H7 (cell line): Measurements from ENCODE around the gene MACF1. TPM values are rescaled to one million over a fixed set of nuclear protein-coding genes. Genes with fewer than 3 reads are reported as not detected.
A peak's percentile ranks its signal among the peaks of the same experiment; 100 is the strongest.

ENCODE experiments used
- DNase-seq: peaks from one replicate; pipeline ENCODE4 v3.0.0; 2012
- H3K27me3 ChIP-seq: 2 replicates; pipeline ENCODE4 v1.6.0; 2011; ENCODE audit warnings: mild to moderate bottlenecking, low read length; ENCODE audit not compliant: control insufficient read depth, insufficient read depth
- H3K36me3 ChIP-seq: replicated peaks from 2 replicates; pipeline ENCODE4 v1.5.1; 2011; ENCODE audit warnings: low read length; ENCODE audit not compliant: control insufficient read depth, insufficient read depth
- H3K4me3 ChIP-seq: 2 replicates; pipeline ENCODE4 v1.5.1; 2011; ENCODE audit warnings: low read depth, mild to moderate bottlenecking, control low read depth, low read length, moderate library complexity; ENCODE audit not compliant: insufficient read depth
- total RNA-seq: library from RNA; depleted of rRNA; stranded (reverse); fragments of >200 nt; shearing (Covaris generic); gene quantifications from 2 replicates; pipeline ENCODE4 v1.2.3, GENCODE V29; 2014

The MACF1 gene
- total RNA-seq, 1 experiment from 2014 or later, result 102 TPM

GRCh38 chr1:39411526-39412478, 207.3 kb downstream of the MACF1 start:
- no peaks in the 10 kb centered on the region for H3K27me3 ChIP-seq
- peaks cover 7% of the 10 kb centered on the region for H3K36me3 ChIP-seq
- no peak overlapping the region; the same call in 1 of the 2 replicates for H3K4me3 ChIP-seq
- DNase-seq, result no peak

GRCh38 chr1:39412892-39413291, 208.4 kb downstream of the MACF1 start:
- DNase-seq, result peak; percentile 30
- H3K27me3 ChIP-seq, result no peaks in the 10 kb centered on the region
- peaks cover 7% of the 10 kb centered on the region for H3K36me3 ChIP-seq
- no peak overlapping the region for H3K4me3 ChIP-seq

DNA sequence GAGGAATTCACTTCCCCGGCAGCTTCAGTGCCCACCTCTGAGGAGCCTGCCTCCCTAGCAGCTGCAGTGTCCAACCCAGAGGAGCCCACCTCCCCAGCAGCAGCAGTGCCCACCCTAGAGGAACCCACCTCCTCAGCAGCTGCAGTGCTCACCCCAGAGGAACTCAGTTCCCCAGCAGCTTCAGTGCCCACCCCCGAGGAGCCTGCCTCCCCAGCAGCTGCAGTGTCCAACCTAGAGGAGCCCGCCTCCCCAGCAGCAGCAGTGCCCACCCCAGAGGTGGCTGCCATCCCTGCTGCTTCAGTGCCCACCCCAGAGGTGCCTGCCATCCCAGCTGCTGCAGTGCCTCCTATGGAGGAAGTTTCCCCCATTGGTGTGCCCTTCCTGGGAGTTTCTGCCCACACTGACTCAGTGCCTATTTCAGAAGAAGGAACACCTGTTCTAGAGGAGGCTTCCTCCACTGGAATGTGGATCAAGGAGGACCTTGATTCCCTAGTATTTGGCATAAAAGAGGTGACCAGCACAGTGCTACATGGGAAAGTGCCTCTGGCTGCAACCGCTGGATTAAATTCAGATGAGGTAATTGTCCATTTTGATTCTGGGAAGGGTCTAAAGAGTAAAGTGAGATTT, 209.5 kb downstream of the MACF1 start:
- DNase-seq, result peak; percentile 43
- H3K36me3 ChIP-seq, result peaks cover 7% of the 10 kb centered on the region
- H3K4me3 ChIP-seq, result no peak overlapping the region
- H3K27me3 ChIP-seq, result no peaks in the 10 kb centered on the region

GRCh38 chr1:39415553-39415952, 211.1 kb downstream of the MACF1 start:
- H3K4me3 ChIP-seq, result no peak overlapping the region
- DNase-seq, result no peak
- no peaks in the 10 kb centered on the region for H3K27me3 ChIP-seq
- peaks cover 7% of the 10 kb centered on the region for H3K36me3 ChIP-seq

DNA sequence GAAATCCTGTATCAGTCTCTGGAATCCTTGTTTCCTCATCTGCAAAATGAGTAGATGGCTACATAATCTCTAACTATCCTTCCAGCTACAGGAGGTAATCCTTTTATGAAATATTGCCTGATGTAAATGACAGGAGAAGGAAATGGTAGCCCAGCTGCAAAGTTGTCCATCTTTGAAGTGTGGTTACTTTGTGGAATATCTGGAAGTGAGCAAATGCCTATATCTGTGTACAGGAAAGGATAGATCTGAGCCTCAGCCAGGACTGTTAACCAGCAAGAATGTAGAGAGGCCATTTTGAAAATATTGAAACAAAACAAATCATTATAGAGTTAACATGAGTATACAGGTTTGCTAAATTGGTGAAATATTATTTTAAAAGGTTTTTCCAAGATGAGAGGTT, 212.1 kb downstream of the MACF1 start:
- no peak overlapping the region for H3K4me3 ChIP-seq
- no peaks in the 10 kb centered on the region for H3K27me3 ChIP-seq
- H3K36me3 ChIP-seq, result peaks cover 7% of the 10 kb centered on the region
- no peak for DNase-seq

- DNase-seq, result no peak
- peaks cover 7% of the 10 kb centered on the region for H3K36me3 ChIP-seq
- no peaks in the 10 kb centered on the region for H3K27me3 ChIP-seq
- H3K4me3 ChIP-seq, result no peak overlapping the region
Measured at GRCh38 chr1:39418236-39418635, 213.7 kb downstream of the MACF1 start.

- Histone ChIP-seq H3K36me3 (peaks cover 18% of the 10 kb centered on the region), H3K4me3 (no peak overlapping the region), H3K27me3 (no peaks in the 10 kb centered on the region)
- no peak for DNase-seq
Measured at GRCh38 chr1:39420493-39420892, 216.0 kb downstream of the MACF1 start.

- H3K4me3 ChIP-seq, result no peak overlapping the region
- no peak for DNase-seq
- peaks cover 23% of the 10 kb centered on the region for H3K36me3 ChIP-seq
- no peaks in the 10 kb centered on the region for H3K27me3 ChIP-seq
Measured at GRCh38 chr1:39422614-39423013, 218.1 kb downstream of the MACF1 start.

DNA sequence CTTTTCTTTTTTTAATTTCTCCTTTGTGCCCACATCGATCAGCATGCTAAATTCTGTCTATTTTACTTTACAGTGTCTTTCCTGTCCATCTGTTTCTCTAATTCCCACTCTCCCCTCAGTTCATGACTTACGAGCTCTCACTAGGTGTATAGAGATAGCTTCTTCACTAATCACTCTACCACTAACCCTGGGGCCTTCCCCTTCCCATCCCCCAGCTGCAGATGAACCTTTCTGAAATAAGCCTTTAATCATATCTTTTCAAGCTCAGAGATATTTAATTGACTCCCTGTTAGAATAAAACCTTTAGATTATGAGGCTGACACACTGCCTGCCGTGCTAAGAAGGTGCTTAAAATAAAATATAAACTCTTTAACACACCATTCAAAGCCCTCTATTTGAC, 220.7 kb downstream of the MACF1 start:
- Histone ChIP-seq H3K27me3 (no peaks in the 10 kb centered on the region), H3K36me3 (peaks cover 43% of the 10 kb centered on the region), H3K4me3 (no peak overlapping the region)
- no peak for DNase-seq

GRCh38 chr1:39425634-39426033, 221.1 kb downstream of the MACF1 start:
- H3K27me3 ChIP-seq, result no peaks in the 10 kb centered on the region
- no peak overlapping the region for H3K4me3 ChIP-seq
- no peak for DNase-seq
- H3K36me3 ChIP-seq, result peaks cover 45% of the 10 kb centered on the region

DNA sequence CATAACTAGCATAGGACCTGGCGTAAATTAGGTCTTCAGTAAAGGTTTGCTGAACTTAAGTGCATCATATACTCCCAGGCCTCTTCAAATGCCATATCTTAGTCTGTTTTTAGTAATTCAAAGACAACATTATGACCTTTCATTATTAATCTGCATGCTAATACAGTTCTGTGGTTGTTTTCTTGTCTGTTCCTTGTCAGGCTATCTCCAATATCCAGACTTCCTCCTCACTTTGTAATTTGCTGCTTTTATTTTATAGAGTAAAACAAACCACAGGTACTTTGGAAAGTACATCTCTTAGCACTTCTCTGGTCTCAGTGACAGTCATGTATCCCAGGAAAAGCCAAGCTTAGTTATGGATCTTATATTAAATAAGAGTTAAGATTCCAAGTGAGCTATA, 221.9 kb downstream of the MACF1 start:
- no peaks in the 10 kb centered on the region for H3K27me3 ChIP-seq
- H3K4me3 ChIP-seq, result no peak overlapping the region
- H3K36me3 ChIP-seq, result peaks cover 48% of the 10 kb centered on the region
- no peak for DNase-seq

GRCh38 chr1:39427374-39427773, 222.9 kb downstream of the MACF1 start:
- H3K36me3 ChIP-seq, result peaks cover 51% of the 10 kb centered on the region
- DNase-seq, result no peak
- no peak overlapping the region for H3K4me3 ChIP-seq
- H3K27me3 ChIP-seq, result no peaks in the 10 kb centered on the region

GRCh38 chr1:39427912-39428311, 223.4 kb downstream of the MACF1 start:
- Histone ChIP-seq H3K27me3 (no peaks in the 10 kb centered on the region), H3K36me3 (peaks cover 52% of the 10 kb centered on the region), H3K4me3 (no peak overlapping the region)
- DNase-seq, result no peak

GRCh38 chr1:39431927-39432326, 227.4 kb downstream of the MACF1 start:
- Histone ChIP-seq H3K4me3 (no peak overlapping the region), H3K27me3 (no peaks in the 10 kb centered on the region), H3K36me3 (peaks cover 60% of the 10 kb centered on the region)
- no peak for DNase-seq

DNA sequence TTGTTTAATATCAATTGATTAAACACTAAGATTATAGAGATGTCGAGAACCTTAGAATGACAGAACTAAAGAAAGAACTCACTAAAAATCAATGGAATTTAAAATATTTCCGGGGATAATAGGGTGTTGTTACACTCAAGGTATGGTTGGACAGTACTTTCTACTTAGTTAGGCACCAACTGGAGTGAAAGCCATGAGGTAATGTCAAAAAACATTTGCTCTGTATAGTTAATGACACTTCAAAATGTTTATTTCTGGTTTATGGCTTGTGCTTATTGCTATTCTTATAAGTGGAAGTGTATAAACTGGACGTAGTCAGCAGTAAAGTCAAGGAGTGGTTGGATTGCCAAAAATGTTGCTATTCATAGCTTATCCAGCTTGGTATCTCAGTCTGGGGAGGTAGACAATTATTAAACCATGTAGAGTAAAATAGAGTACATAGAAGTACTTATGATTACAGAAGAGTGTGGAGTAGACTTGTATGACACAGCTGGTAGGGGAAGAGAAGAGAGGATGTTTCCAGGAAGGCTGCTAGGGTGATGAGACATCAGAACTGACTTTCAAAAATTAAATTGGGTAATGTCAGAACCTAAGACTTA, 230.4 kb downstream of the MACF1 start:
- no peak for DNase-seq
- Histone ChIP-seq H3K27me3 (no peaks in the 10 kb centered on the region), H3K4me3 (no peak overlapping the region), H3K36me3 (peaks cover 48% of the 10 kb centered on the region)
